Fibroblast of skin of right biceps (primary cell): Measurements from ENCODE around the gene STRN3.

Source experiments
- DNase-seq: peaks from one replicate; pipeline ENCODE4 v3.0.0-alpha.2; 2013

STRN3 gene

DNA sequence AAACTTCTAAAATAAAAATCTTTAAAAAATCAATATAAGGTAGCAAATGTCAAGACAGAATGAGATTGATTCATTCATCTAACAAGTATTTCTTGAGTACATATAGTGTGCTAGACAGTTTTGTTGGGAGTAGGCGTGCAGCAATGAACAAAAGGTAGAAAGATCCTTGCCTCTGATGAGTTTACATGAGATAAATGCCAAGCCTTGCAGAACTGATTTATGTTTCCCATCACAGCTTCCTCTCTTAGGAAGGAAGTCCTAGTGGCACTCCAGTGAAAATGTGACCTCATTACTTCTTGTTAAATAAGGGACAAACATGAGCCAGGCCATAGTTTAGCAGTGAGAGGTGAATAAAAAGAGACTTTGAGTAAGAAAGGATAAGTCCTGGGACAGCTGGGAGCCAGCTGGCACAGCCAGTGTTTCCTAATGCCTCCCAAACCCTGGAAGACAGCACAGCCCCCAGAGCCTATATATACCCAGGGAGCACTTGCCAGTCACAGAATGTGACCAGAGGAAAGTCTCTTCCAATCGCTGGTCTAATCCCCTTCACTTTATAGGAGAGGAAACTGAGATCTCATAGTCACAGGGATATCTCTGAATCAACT is 156.5 kb downstream of the STRN3 start:
- no peak for DNase-seq

DNA sequence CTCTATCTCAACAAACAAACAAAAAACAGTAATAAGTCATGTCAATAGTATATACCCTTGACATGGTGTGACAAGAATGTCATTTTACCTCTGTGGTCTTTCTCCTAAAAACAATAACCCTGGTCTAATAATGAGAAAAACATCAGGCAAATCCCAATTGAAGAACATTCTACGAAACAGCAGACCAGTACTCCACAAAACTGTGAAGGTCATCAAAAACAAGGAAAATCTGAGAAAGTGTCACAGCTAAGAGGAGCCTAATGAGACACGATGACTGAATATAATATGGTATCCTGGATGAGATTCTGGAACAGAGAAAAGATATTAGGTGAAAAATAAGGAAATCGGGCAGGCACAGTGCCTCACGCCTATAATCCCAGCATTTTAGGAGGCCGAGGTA is 157.4 kb downstream of the STRN3 start:
- no peak for DNase-seq

- no peak for DNase-seq
Measured at GRCh38 chr14:30864934-30865333, 161.2 kb downstream of the STRN3 start.

DNA sequence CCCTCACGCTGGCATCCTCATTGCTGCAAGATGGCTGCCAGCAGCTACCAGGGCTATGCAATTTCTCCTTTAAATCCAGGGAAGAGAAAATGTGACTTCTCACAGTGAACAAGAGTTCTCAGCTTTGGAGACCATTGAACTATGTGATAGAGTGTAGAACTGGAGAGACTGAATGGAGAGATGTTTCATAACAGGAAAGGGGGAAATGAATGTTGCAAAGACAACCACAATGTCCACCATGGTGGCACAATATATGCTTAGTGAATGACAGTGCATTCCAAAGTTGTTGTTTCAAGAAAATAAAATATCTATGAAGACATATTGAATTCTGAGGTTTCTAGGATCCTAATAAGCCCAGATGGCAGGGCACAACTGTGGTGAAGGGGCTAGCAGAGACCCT is 165.0 kb downstream of the STRN3 start:
- DNase-seq, result no peak

GRCh38 chr14:30855345-30856037 is 170.7 kb downstream of the STRN3 start:
- no peak for DNase-seq

- no peak for DNase-seq
Measured at GRCh38 chr14:30854492-30854891, 171.7 kb downstream of the STRN3 start.

DNA sequence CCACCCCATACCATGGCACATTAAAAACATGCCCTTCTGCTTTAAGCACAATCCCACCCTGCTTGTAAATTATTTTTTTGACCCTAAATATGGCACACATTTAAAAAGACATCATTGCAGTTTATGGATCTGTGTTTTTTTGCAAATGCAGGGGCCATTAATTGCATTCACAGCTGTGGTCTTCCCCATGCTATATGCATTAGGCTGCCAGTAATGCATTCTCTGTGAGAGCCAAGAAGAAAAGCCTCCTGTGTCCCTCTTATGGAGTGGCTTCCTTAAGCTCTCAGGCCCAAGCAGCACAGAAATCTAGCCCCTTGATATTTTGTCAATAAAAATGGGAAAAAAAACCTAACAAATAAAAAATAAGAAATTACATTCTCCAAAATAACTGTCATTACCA is 172.2 kb downstream of the STRN3 start:
- no peak for DNase-seq

DNA sequence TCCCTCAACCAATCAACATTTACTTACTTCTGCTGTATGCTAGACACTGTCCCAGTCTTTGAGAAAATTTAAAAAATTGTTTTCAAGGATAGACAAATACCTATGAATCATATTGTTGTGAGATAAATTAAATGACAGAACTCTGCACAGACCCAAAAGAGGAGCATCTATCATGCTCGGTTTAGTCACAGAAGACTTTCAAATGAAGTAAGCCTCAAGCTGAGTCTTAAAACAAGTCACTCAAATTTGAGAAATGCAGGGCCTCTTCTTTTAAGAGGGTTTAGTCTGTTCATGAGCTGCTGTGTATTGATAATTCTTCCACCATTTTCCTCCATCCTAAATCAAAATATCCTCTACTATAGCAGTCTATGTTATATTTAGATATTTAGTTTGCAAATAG is 176.2 kb downstream of the STRN3 start:
- no peak for DNase-seq

DNA sequence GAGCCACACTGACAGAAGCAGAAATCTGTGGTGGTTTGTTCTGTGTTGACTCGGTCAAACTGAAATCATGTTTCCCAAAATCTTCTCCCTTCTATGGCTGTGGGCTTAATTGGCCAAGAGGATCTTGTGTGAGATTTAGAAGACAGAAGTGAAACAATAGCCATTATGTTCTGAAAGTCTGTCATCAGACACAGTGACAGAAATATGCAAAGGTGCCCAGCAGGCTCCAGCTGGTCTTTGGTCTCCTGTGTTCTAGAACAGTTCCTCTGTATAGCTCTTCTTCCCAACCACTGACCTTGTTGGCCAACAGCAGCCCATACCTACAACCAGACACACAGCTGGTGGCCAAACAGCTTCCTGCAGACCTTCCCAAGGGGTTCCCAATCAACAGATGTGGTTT is 176.8 kb downstream of the STRN3 start:
- DNase-seq, result no peak

DNA sequence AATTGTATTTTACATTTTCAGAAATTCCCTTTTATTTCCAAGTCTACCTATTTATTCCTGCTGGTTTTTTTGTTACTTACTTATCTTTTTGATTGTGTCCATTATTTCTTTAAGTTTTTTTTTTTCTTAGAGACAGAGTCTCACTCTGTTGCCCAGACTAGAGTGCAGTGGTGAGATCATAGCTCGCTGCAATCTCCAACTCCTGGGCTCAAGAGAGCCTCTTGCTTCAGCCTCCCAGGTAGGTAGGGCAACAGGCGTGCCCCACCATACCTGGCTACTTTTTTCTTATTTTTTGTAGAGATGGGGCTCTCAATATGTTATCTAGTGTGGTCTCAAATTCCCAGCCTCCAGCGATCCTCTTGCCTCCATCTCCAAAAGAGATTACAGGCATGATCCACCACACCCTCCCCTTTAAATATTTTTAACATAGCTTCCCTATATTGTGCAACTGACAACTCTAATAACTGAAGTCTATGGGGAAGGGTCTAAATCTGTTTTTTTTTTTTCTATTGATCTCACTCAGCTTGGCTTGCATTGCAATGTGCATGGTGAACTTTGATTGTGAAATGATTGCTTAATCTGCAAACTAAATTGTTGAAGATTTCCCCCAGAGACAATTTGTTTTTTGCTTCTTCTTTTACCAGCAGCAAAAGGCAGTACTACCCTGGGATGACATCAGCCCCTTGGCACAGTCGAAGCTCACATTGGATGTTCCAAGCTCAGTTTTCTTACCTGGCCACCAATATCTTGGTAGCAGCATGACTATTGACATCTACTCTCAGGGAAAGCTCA is 177.5 kb downstream of the STRN3 start:
- no peak for DNase-seq
